SW 1271 (cell line): Measurements from ENCODE around the gene ARNT2.

Source experiments
- DNase-seq, 2 experiments: peaks; one replicate each; lab custom pipeline; 2025; lab: John Stamatoyannopoulos, UW

Gene ARNT2

GRCh38 chr15:80411788-80412288 is 7.7 kb downstream of the ARNT2 start:
- DNase-seq: no peak

- DNase-seq: no peak
These were observed 10.6 kb downstream of the ARNT2 start for GRCh38 chr15:80414546-80415357.

DNA sequence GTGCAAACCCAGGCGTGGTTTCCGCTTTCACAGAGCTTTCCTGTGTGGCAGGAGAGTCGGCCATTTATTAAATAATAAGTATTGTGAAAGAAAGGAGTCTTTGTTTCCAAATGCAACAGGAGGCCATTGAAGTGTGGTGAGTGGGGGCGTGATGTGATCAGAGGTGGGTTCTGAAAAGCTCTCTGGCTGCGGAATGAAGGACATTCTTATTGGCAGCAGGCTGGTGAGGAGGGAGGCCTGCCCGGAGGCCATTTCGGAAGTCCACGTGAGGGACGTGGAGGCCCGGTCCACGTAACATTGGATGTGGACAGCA is 11.1 kb downstream of the ARNT2 start:
- DNase-seq: no peak

DNA sequence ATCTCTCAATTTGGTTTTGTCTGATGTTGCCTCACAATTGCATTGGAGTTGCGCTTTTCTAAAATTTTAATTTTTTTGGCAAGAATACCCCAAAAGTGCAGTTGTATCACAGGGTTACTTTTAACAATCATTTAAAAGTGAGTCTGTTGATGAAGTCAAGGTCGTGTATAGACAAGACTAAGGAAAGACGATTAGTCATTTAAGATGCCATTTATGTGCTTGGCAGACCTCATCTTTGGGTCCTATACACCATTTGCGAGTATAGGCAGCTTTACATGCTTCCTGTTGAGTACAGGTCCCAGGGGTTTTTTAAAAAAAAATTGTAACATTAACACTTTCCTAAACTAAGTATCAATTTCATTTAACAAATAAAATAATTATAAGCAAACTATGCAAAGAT is 12.5 kb downstream of the ARNT2 start:
- DNase-seq: no peak

- peak; percentile 16 to 63 for DNase-seq
These were observed 14.8 kb downstream of the ARNT2 start for GRCh38 chr15:80418892-80419537.

GRCh38 chr15:80419546-80419945 is 15.4 kb downstream of the ARNT2 start:
- DNase-seq: no peak

GRCh38 chr15:80420658-80421057 is 16.5 kb downstream of the ARNT2 start:
- DNase-seq: no peak

DNA sequence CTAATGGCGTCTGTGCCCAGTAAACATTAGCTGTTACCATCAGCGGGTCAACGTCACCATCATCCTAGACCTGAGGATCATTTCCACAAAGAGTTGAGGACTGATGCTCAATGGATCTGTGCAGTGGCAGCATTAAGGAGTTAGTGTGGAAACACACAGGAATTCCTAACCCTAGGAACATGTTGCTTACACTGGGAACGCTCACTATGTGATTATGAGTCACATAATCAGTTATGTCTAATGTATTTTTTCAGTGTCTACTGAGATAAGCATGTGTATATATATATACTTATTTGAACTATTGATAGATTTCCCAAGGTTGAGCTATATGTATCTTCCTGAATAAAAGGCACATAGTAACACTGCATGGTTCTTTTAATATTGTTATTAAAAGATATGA is 19.0 kb downstream of the ARNT2 start:
- DNase-seq: no peak

GRCh38 chr15:80424381-80424780 is 20.2 kb downstream of the ARNT2 start:
- DNase-seq: no peak

- DNase-seq: no peak
These were observed 22.1 kb downstream of the ARNT2 start for GRCh38 chr15:80426316-80426715.

GRCh38 chr15:80429964-80430363 is 25.8 kb downstream of the ARNT2 start:
- no peak for DNase-seq

DNA sequence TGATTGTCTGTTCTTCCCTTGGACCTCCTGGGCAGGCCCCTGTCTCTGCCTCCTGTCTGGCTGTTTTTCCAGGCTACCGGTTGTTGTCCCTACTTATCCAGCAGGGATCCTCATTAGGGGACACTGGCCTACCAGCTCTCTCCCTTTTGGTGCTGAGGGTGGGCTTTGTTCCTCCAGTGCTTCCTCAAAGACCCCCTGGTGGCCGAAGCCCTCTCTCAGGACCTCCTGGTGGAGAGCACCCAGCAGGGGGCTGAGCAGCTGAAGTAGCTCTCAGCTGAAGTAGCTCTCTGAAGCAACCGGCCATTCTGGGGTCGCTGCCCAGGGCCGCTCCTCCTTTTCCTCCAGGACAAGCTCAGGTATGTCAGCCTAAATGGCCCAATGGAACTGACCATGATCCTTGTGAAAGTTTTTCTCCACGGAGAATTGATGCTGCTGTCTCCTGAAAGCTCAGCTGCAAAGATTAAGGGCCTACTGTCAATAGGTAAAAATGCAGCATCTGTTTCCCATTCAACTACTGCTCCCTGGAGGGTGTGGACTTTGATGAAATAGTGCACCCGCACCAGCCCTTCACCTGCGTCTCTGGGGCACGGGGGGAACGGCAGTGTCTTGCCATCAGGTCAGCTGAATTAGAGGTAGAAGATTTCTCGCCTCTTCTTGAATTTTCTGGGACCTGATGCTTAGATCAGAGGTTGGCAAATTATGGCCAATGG is 27.6 kb downstream of the ARNT2 start:
- no peak for DNase-seq

DNA sequence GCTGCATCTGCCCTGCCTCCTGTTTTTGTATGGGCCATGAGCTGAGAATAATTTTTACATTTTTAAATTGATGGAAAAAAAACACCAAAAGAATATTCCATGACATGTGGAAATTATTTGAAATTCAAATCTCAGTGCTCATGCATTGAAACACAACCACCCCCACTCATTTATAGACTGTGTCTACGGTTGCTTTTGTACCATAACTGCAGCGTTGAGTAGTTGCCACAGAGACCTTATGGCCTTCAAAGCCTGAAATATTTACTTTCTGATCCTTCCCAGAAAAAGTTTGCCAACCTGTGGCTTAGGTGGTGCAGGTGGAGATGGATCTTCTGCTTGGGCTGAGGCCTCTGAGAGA is 28.1 kb downstream of the ARNT2 start:
- DNase-seq: no peak

GRCh38 chr15:80433836-80434235 is 29.7 kb downstream of the ARNT2 start:
- DNase-seq: no peak

- no peak for DNase-seq
These were observed 30.9 kb downstream of the ARNT2 start for GRCh38 chr15:80434926-80435720.

DNA sequence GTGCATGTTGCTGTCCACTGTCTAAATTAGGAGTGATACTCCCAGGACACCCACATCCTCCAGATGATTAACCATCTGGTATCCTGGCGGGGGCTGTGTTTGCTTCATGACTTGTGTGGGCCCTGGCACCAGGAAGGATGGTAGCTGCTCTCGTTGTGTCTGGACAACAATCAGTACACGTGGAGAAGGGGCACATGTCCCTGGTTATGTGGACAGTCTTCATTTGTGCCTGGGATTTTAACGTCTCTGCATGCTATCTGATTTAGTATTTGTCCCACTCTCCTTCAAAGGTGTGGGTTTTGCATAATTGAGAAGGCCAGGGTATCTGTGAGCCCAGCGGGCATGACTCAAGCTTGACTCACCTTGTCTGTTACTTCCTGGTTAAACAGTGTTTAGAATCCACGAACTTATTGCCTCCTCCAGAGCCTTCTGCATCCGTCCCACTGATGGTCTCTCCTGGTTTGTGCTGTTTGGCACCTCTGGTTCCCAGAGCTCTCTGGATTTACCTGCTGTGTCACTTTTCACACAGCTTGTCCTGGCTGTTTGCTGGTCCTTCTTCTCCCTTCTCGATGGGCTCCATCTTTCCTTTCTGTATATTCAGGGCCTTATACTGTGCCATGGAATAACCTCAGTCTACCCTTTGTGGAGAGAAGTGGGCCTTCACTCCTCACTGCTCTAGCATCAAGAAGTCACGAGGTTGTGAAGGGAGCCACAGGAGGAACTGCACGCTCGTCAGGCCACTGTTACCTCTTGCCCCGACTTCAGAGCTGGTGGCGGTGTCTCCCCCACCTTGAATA is 32.5 kb downstream of the ARNT2 start:
- DNase-seq: peak; percentile 56 to 64

DNA sequence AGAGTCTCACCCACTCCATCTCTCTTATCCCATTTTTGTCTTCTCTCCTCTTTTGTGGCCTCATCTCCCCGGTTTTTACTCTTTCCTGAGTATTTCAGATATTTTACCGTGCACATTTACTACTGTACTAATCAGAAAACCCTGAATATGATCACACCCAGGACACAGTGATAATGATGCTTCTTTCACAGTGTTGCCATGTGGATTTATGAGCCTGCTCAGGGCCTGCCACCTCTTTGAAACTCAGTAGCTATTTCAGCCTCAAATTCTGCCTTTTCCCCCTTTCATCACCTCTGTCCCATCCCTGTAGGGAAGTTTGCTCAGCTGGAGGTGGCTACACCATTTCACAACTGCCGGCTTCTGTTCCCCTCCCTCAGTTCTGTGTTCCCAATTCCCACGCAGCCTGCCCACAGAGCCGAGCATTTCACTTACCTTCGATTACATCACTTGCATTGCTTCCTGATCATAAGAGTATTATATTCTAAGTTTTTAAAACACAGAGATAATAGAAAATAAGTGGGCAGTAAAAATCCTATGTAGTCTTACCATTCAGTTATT is 33.2 kb downstream of the ARNT2 start:
- no peak for DNase-seq

DNA sequence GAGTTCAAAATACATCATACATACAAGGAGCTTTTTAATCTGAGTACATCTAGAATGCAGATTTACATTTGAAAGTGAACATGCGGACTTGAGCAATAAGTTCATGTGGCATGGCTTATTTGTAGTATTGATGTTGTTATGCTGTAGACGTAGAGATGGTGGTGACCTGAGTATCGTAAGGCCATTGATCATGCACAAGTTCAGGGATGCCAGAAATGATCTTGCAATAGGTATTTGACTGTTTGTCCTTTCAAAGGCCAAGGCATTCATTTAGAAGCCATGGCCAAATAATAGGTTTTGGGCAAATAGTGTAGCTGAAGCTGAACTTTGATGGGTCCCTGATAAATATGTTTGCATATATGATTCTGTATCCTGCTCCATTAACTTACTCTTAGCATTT is 35.0 kb downstream of the ARNT2 start:
- DNase-seq: no peak

- no peak for DNase-seq
These were observed 35.8 kb downstream of the ARNT2 start for GRCh38 chr15:80440024-80440423.

DNA sequence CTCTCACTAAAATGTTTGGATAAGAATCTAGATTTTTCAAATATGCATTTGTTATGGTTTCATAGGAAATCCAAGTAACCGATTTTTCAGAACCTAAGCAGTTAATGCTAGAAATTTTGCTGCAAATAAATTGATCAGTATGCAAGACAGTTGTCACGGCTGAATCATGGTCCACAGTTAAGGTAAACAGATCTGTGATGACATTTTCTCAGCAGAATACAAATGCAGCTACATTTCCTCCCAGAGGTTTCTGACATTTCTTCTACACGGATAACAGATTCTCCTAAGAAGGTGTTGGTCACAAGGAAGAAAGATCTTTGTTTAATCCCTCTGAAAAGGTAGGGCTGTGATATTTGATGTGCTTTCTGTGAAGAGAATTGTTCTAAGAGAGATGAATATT is 36.9 kb downstream of the ARNT2 start:
- DNase-seq: no peak

- DNase-seq: no peak
These were observed 37.5 kb downstream of the ARNT2 start for GRCh38 chr15:80441714-80442113.
